GM19463 (cell line): ENCODE data around the gene ACAA1.
"Not testable (repeated sequence)": the region's sequence is repeated elsewhere in the genome, so short reads cannot be mapped to it uniquely, and the experiment has no call there.

Experiments used
- ATAC-seq: cut with Tn5 transposase; IDR thresholded peaks from one replicate; pipeline ENCODE4 v1.9.1; 2021; ENCODE audit warnings: mild to moderate bottlenecking, moderate library complexity; ENCODE audit not compliant: unreplicated experiment

ACAA1 gene

GRCh38 chr3:38136393-38136776 is 542 bp downstream of the ACAA1 start:
- no peak for ATAC-seq

GRCh38 chr3:38135621-38136277 is 1.2 kb downstream of the ACAA1 start:
- not testable (repeated sequence) for ATAC-seq

- ATAC-seq, result not testable (repeated sequence)
Observed at GRCh38 chr3:38134517-38135143, 2.3 kb downstream of the ACAA1 start.

- ATAC-seq, result no peak
Observed at GRCh38 chr3:38133557-38134405, 3.1 kb downstream of the ACAA1 start.

GRCh38 chr3:38133209-38133556 is 3.7 kb downstream of the ACAA1 start:
- no peak for ATAC-seq

GRCh38 chr3:38131621-38132369 is 5.1 kb downstream of the ACAA1 start:
- ATAC-seq, result no peak

GRCh38 chr3:38130631-38131065 is 6.3 kb downstream of the ACAA1 start:
- ATAC-seq, result no peak

GRCh38 chr3:38129058-38129457 is 7.9 kb downstream of the ACAA1 start:
- no peak for ATAC-seq

GRCh38 chr3:38128303-38128655 is 8.6 kb downstream of the ACAA1 start:
- no peak for ATAC-seq

- ATAC-seq, result no peak
Observed at GRCh38 chr3:38127611-38128302, 9.2 kb downstream of the ACAA1 start.

GRCh38 chr3:38126121-38126892 is 10.6 kb downstream of the ACAA1 start:
- no peak for ATAC-seq

GRCh38 chr3:38125305-38126120 is 11.4 kb downstream of the ACAA1 start:
- ATAC-seq, result no peak

- no peak for ATAC-seq
Observed at GRCh38 chr3:38124324-38125122, 12.4 kb downstream of the ACAA1 start.

GRCh38 chr3:38122712-38123290 is 14.1 kb downstream of the ACAA1 start:
- no peak for ATAC-seq

- ATAC-seq, result no peak
Observed at GRCh38 chr3:38121832-38122461, 15.0 kb downstream of the ACAA1 start.

GRCh38 chr3:38121451-38121831 is 15.5 kb downstream of the ACAA1 start:
- no peak for ATAC-seq

- no peak for ATAC-seq
Observed at GRCh38 chr3:38120693-38121450, 16.1 kb downstream of the ACAA1 start.
